ENCODE measurements around the gene CENPQ. TPM values are rescaled to one million over a fixed set of nuclear protein-coding genes. Genes with fewer than 3 reads are reported as not detected.

Gene CENPQ, protein sequence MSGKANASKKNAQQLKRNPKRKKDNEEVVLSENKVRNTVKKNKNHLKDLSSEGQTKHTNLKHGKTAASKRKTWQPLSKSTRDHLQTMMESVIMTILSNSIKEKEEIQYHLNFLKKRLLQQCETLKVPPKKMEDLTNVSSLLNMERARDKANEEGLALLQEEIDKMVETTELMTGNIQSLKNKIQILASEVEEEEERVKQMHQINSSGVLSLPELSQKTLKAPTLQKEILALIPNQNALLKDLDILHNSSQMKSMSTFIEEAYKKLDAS
- total RNA-seq: 6.0 and 8.5 TPM in 2 replicates

DNA sequence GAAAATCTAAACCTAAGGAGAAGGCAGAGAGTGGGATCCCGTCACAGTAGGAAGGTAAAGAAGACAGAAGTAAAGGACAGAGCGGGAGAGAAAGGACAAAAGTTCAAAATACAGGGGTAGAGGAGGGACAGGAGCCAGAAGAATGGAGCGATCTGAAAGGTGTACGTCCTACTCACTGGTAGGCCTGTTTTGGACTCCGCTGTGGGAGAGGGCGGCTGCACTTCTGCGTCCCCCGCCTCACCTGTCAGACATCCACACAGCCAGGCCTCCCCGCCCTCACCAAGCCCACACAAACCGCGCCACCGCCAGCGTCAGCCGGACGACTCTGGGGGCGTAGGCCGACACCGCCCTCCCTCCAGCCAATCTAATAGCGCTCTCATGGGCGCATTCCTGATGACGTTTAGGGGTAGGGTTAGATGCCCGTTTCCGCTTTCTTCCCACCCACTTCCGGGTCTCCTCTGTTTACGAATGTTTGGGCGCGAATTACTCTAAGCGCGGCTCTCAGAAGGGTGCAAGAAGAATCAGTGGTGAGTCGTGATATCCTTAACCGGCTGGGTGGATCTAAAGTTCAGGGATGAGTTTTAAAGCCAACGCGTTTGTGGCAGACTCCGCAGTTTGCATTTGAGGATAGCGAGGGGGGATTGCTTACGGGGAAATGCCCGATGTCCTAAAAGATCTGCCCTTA lies at the start of gene CENPQ, which contains the start of gene MMUT:
Gene CENPQ, plus strand, starts transcription at position 444 of the 685 bp plus-strand sequence. CDS start 6,807 bp downstream, outside the sequence.
Gene MMUT, minus strand, starts transcription at position 327 of the 685 bp plus-strand sequence. CDS start 3,787 bp downstream, outside the sequence.

DNA sequence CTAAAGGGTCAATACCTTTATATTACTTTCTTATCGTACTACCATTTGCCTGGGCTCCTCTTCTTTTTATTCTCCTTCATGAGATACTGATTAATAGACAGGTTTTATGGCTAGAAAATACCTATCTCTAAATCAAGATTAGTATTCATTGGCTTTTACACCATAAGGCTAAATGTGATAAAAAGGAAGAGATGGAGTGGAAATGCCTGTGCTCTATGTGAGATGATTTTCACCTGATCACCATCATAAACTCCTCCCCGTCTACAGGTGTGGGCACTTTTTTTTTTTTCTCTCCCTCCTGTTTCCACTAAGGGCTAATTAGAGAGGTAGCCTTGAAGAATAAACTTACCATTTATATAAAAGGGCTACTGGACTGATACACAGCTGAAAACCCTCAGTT lies 36.5 kb downstream of the CENPQ start, which contains the start of gene GLYATL3:
Gene GLYATL3, plus strand, starts transcription at position 301 of the 400 bp plus-strand sequence. CDS start 12,068 bp downstream, outside the sequence.

Other genes starting within 250 kb of the CENPQ start
- 22.3 and 25.6 TPM in 2 replicates for gene MMUT, start 117 bp upstream of the CENPQ start, total RNA-seq
- gene GLYATL3, start 36.6 kb downstream of the CENPQ start, total RNA-seq: not detected in 2 replicates
- gene C6orf141, start 87.3 kb downstream of the CENPQ start, total RNA-seq: 0.25 and 0.53 TPM in 2 replicates
- gene RHAG, start 173.5 kb downstream of the CENPQ start, total RNA-seq: 0.06 TPM in 1 of 2 replicates, not detected in the other

Measured in aortic smooth muscle cell (primary cell).